GM19328 (cell line): Measurements from ENCODE around the gene HERC3.
A peak's percentile ranks its signal among the peaks of the same experiment; 100 is the strongest.

Source experiments
- ATAC-seq: cut with Tn5 transposase; IDR thresholded peaks from one replicate; pipeline ENCODE4 v1.9.1; 2021; ENCODE audit warnings: mild to moderate bottlenecking, moderate library complexity; ENCODE audit not compliant: unreplicated experiment

The HERC3 gene

GRCh38 chr4:88713782-88714181 lies 121.5 kb downstream of the HERC3 start:
- ATAC-seq: no peak

GRCh38 chr4:88718098-88718497 lies 125.8 kb downstream of the HERC3 start:
- ATAC-seq: no peak

- ATAC-seq: no peak
These were observed 127.1 kb downstream of the HERC3 start for GRCh38 chr4:88719381-88719780.

- ATAC-seq: no peak
These were observed 128.5 kb downstream of the HERC3 start for GRCh38 chr4:88720451-88721428.

- no peak for ATAC-seq
These were observed 130.0 kb downstream of the HERC3 start for GRCh38 chr4:88722276-88722780.

- ATAC-seq: no peak
These were observed 130.5 kb downstream of the HERC3 start for GRCh38 chr4:88722828-88723227.

GRCh38 chr4:88724406-88724805 lies 132.1 kb downstream of the HERC3 start:
- ATAC-seq: no peak

GRCh38 chr4:88725143-88725542 lies 132.9 kb downstream of the HERC3 start:
- no peak for ATAC-seq

GRCh38 chr4:88725986-88726385 lies 133.7 kb downstream of the HERC3 start:
- no peak for ATAC-seq

GRCh38 chr4:88728146-88728545 lies 135.9 kb downstream of the HERC3 start:
- ATAC-seq: no peak

GRCh38 chr4:88729146-88729760 lies 137.0 kb downstream of the HERC3 start:
- ATAC-seq: no peak

- ATAC-seq: no peak
These were observed 138.5 kb downstream of the HERC3 start for GRCh38 chr4:88730811-88731210.

GRCh38 chr4:88731381-88731780 lies 139.1 kb downstream of the HERC3 start:
- ATAC-seq: no peak

GRCh38 chr4:88732714-88733368 lies 140.6 kb downstream of the HERC3 start:
- ATAC-seq: no peak

- no peak for ATAC-seq
These were observed 142.2 kb downstream of the HERC3 start for GRCh38 chr4:88734403-88734949.

GRCh38 chr4:88735564-88735963 lies 143.3 kb downstream of the HERC3 start:
- no peak for ATAC-seq

GRCh38 chr4:88736264-88736663 lies 144.0 kb downstream of the HERC3 start:
- no peak for ATAC-seq

GRCh38 chr4:88737307-88737941 lies 145.1 kb downstream of the HERC3 start:
- peak; percentile 53 for ATAC-seq

- no peak for ATAC-seq
These were observed 145.9 kb downstream of the HERC3 start for GRCh38 chr4:88738180-88738579.

- ATAC-seq: no peak
These were observed 150.3 kb downstream of the HERC3 start for GRCh38 chr4:88742561-88742960.

GRCh38 chr4:88743696-88744095 lies 151.4 kb downstream of the HERC3 start:
- no peak for ATAC-seq
